A549 (cell line): ENCODE measurements around the gene KRT81. TPM values are rescaled to one million over a fixed set of nuclear protein-coding genes. Genes with fewer than 3 reads are reported as not detected.

Experiments
- ATAC-seq, 2 experiments: fragments of 200-7000 bp in 1 of 2; fragments of >200 bp in 1 of 2; cut with Nextera tagmentation in 1 of 2; cut with Tn5 transposase in 1 of 2; 3 replicates each; pipeline versions ENCODE4 v1.8.0 to v1.9.1; 2018 to 2020; ENCODE audit warnings: mild to moderate bottlenecking in 1 of 2, moderate library complexity in 1 of 2
- CTCF ChIA-PET: fragments of 300-600 bp; sonication (Branson Sonifier 250); formaldehyde crosslinking; extraction: SDS; loops from one replicate; lab custom pipeline; 2021; ENCODE audit warnings: antibody characterized with exemption, inconsistent platforms; lab: Yijun Ruan, JAX
- POLR2A ChIA-PET: fragments of 350-600 bp; formaldehyde crosslinking; extraction: SDS; loops from one replicate; lab custom pipeline; 2021; ENCODE audit warnings: antibody characterized with exemption, inconsistent platforms; lab: Yijun Ruan, JAX
- DNase-seq, 2 experiments: peaks; one replicate each; pipeline versions ENCODE4 v3.0.0 to v3.0.0-alpha.2; 2011 to 2016; ENCODE audit warnings: low read depth in 1 of 2, low spot score in 1 of 2
- FAIRE-seq: peaks from 2 replicates; lab custom pipeline; 2011; peaks lifted over from hg19 to GRCh38; lab: Jason Lieb, UNC
- H3K27ac ChIP-seq, 2 experiments: fragments of >200 bp; sonication (Bioruptor Twin); formaldehyde crosslinking; 3 replicates each; pipeline ENCODE4 v1.5.1; 2016 to 2017
- H3K4me1 ChIP-seq: fragments of >200 bp; sonication (Bioruptor Twin); formaldehyde crosslinking; 3 replicates; pipeline ENCODE4 v1.6.1; 2016
- H3K4me2 ChIP-seq: fragments of >200 bp; sonication (Bioruptor Twin); formaldehyde crosslinking; 3 replicates; pipeline ENCODE4 v1.6.1; 2016
- H3K4me3 ChIP-seq: fragments of >200 bp; sonication (Bioruptor Twin); formaldehyde crosslinking; 3 replicates; pipeline ENCODE4 v1.5.1; 2016
- H3K9me3 ChIP-seq: fragments of >200 bp; sonication (Bioruptor Twin); formaldehyde crosslinking; 3 replicates; pipeline ENCODE4 v1.6.1; 2016
- ATOH8 ChIP-seq: fragments of 250-450 bp; sonication (Bioruptor Pico); IDR thresholded peaks from 2 replicates; pipeline ENCODE4 v1.5.0; 2020; ENCODE audit warnings: low read depth, mild to moderate bottlenecking, moderate library complexity
- BHLHE40 ChIP-seq: IDR thresholded peaks from 2 replicates; pipeline ENCODE4 v1.6.1; 2012; ENCODE audit warnings: low read depth, low read length, inconsistent platforms
- CHD2 ChIP-seq: fragments of 150-350 bp; IDR thresholded peaks from 2 replicates; pipeline ENCODE4 v1.6.1; 2014; ENCODE audit warnings: low read length; ENCODE audit not compliant: partially characterized antibody
- E2F6 ChIP-seq: IDR thresholded peaks from 2 replicates; pipeline ENCODE4 v1.6.1; 2012; ENCODE audit warnings: low read depth, borderline replicate concordance
- EP300 ChIP-seq, 2 experiments: fragments of >200 bp; sonication (Bioruptor Twin); formaldehyde crosslinking; IDR thresholded peaks; 2 replicates in 1 of 2; 3 replicates in 1 of 2; pipeline ENCODE4 v1.6.1; 2016 to 2017
- GATA3 ChIP-seq: IDR thresholded peaks from 2 replicates; pipeline ENCODE4 v1.6.1; 2012; ENCODE audit warnings: borderline replicate concordance
- JUN ChIP-seq, 2 experiments: fragments of >200 bp; sonication (Bioruptor Twin); formaldehyde crosslinking; IDR thresholded peaks; 2 replicates in 1 of 2; 3 replicates in 1 of 2; pipeline ENCODE4 v1.6.1; 2016 to 2017
- JUNB ChIP-seq: fragments of >200 bp; sonication (Bioruptor Twin); formaldehyde crosslinking; IDR thresholded peaks from 2 replicates; pipeline ENCODE4 v1.6.1; 2016
- KDM1A ChIP-seq: fragments of 200-600 bp; sonication (generic); IDR thresholded peaks from 2 replicates; pipeline ENCODE4 v1.6.1; 2016; ENCODE audit warnings: low read depth, mild to moderate bottlenecking
- KDM5A ChIP-seq: fragments of 200-600 bp; sonication (generic); IDR thresholded peaks from 2 replicates; pipeline ENCODE4 v1.6.1; 2016; ENCODE audit warnings: antibody characterized with exemption, mild to moderate bottlenecking
- MAFK ChIP-seq: fragments of 450-650 bp; IDR thresholded peaks from 2 replicates; pipeline ENCODE4 v1.6.1; 2014; ENCODE audit not compliant: partially characterized antibody
- NFE2L2 ChIP-seq: fragments of 150-350 bp; conservative IDR thresholded peaks from 2 replicates; pipeline ENCODE4 v1.6.1; 2014; ENCODE audit warnings: low read length
- POLR2AphosphoS2 ChIP-seq: conservative IDR thresholded peaks from 2 replicates; pipeline ENCODE4 v1.6.1; 2012; ENCODE audit warnings: low read length, improper control_type of control experiment, inconsistent platforms
- RCOR1 ChIP-seq: fragments of 150-350 bp; IDR thresholded peaks from 2 replicates; pipeline ENCODE4 v1.6.1; 2014; ENCODE audit warnings: antibody characterized with exemption, low read length, low read depth
- RNF2 ChIP-seq: fragments of 200-600 bp; sonication (generic); IDR thresholded peaks from 2 replicates; pipeline ENCODE4 v1.6.1; 2016; ENCODE audit warnings: low read depth, mild to moderate bottlenecking, antibody characterized with exemption, moderate library complexity, borderline replicate concordance
- WGBS: methylation state at CpG from one replicate; pipeline ENCODE4 v1.1.6; 2017; ENCODE audit errors: missing lambda C conversion rate; 5-methylcytosine and 5-hydroxymethylcytosine counted together
- polyA plus RNA-seq, 4 experiments: library from polyadenylated mRNA; depleted of rRNA in 3 of 4; stranded (reverse); fragments of >200 nt; fragmentation: RNase III in 1 of 4; extraction: RNeasy Plus Mini Kit Qiagen cat#74134 plus additional on column Dnase treatment in 1 of 4; gene quantifications; 2 replicates in 3 of 4; 3 replicates in 1 of 4; pipeline ENCODE4 v1.2.3, GENCODE V29; 2011 to 2017

Gene KRT81
- polyA plus RNA-seq, 2 of the 4 experiments (the other 2 are of a cell fraction): 1,799 to 3,643 TPM

- no peak for DNase-seq
- no peak for FAIRE-seq
- no peak for TF ChIP-seq KDM1A
- TF ChIP-seq JUNB: no peak
- no peak for TF ChIP-seq NFE2L2
- no peak for TF ChIP-seq RNF2
- TF ChIP-seq, all 56 proteins: peak for 0
- Histone ChIP-seq H3K4me2 (no peak overlapping the region), H3K27ac (peak overlapping the region; percentile 3 to 54; a peak in 4 of 6 replicates), H3K4me1 (peaks cover 21% of the 10 kb centered on the region), H3K4me3 (no peak overlapping the region), H3K9me3 (no peaks in the 10 kb centered on the region; the same call in 2 of the 3 replicates)
- ChIA-PET POLR2A (no interaction called here), CTCF (interaction anchor here (1.3 to 3.0 kb wide), 7 partner anchors 10 to 549 kb away, joined by 3 to 27 read pairs (median 4); no protein-coding TSS in a partner anchor)
- no peak for ATAC-seq
- 83% methylated on average over 2 of the region's 2 CpGs for WGBS
Measured at GRCh38 chr12:52336641-52337040, 45.3 kb upstream of the KRT81 start.

- CTCF ChIA-PET: interaction anchor here (1.5 to 3.0 kb wide), 5 partner anchors 9 to 544 kb away, joined by 3 to 27 read pairs (median 5); no protein-coding TSS in a partner anchor
- Histone ChIP-seq H3K4me1 (peaks cover 21% of the 10 kb centered on the region), H3K9me3 (no peaks in the 10 kb centered on the region; the same call in 2 of the 3 replicates), H3K27ac (peak overlapping the region; percentile 35 to 65; a peak in 4 of 6 replicates), H3K4me2 (peak overlapping the region; percentile 8; the same call in 1 of the 3 replicates), H3K4me3 (no peak overlapping the region)
- TF ChIP-seq E2F6 (no peak), GATA3 (peak; percentile 38; the same call in 1 of the 2 replicates), EP300 (IDR thresholded peaks at IDR 0.05) (0 out of 5 replicates have a peak, but pooled peaks of 1 of the 2 experiments have one; percentile 26)
- ATAC-seq (peak; percentile 20 to 26; a peak in 3 of 6 replicates), DNase-seq (peak in 1 of 2 experiments; percentile 50), FAIRE-seq (no peak)
- POLR2A ChIA-PET: interaction anchor here (1.2 kb wide), 1 partner anchor 57 kb away, joined by 3 read pairs; no protein-coding TSS in a partner anchor
- 83% methylated on average over 4 of the region's 4 CpGs for WGBS
Measured at GRCh38 chr12:52335598-52336262, 44.4 kb upstream of the KRT81 start.

GRCh38 chr12:52334185-52334584, 42.9 kb upstream of the KRT81 start:
- ATAC-seq (no peak), DNase-seq (no peak), FAIRE-seq (no peak)
- 94% methylated on average over 3 of the region's 3 CpGs for WGBS
- Histone ChIP-seq H3K27ac (no peak overlapping the region), H3K4me1 (peaks cover 21% of the 10 kb centered on the region), H3K9me3 (no peaks in the 10 kb centered on the region; the same call in 2 of the 3 replicates), H3K4me2 (no peak overlapping the region), H3K4me3 (no peak overlapping the region)
- ChIA-PET CTCF (interaction anchor here (1.0 to 8.6 kb wide), 10 partner anchors 12 to 545 kb away, joined by 3 to 58 read pairs (median 4); no protein-coding TSS in a partner anchor), POLR2A (no interaction called here)
- peak; percentile 91 for TF ChIP-seq MAFK
- TF ChIP-seq POLR2AphosphoS2: no peak
- TF ChIP-seq CHD2: no peak
- TF ChIP-seq JUN (IDR thresholded peaks at IDR 0.05): no peak
- TF ChIP-seq, all 56 proteins: peak for 1

- DNase-seq: no peak
- H3K4me2 ChIP-seq: no peak overlapping the region
- no peak overlapping the region for H3K27ac ChIP-seq
- no peak for ATAC-seq
- H3K9me3 ChIP-seq: no peaks in the 10 kb centered on the region; the same call in 2 of the 3 replicates
- H3K4me3 ChIP-seq: no peak overlapping the region
- no peak for FAIRE-seq
- TF ChIP-seq BHLHE40: no peak
- TF ChIP-seq KDM5A: no peak
- no peak for TF ChIP-seq RCOR1
- no peak for TF ChIP-seq CHD2
- TF ChIP-seq ATOH8 (CRISPR knock-in tag): no peak
- TF ChIP-seq, all 56 proteins: peak for 0
- ChIA-PET POLR2A (no interaction called here), CTCF (interaction anchor here (2.3 to 15.7 kb wide), 4 partner anchors 27 to 546 kb away, joined by 6 to 387 read pairs (median 44); partner anchors contain the start of gene KRT86)
- WGBS: 66% methylated on average over 3 of the region's 3 CpGs
- peaks cover 24% of the 10 kb centered on the region for H3K4me1 ChIP-seq
Measured at GRCh38 chr12:52333321-52333720, 42.0 kb upstream of the KRT81 start.
